ENCODE measurements around the gene MED8. TPM values are rescaled to one million over a fixed set of nuclear protein-coding genes. Genes with fewer than 3 reads are reported as not detected.

Gene MED8
- total and polyA plus RNA-seq, 7 donors = 15.4 to 44.5 (median 18.2) TPM

DNA sequence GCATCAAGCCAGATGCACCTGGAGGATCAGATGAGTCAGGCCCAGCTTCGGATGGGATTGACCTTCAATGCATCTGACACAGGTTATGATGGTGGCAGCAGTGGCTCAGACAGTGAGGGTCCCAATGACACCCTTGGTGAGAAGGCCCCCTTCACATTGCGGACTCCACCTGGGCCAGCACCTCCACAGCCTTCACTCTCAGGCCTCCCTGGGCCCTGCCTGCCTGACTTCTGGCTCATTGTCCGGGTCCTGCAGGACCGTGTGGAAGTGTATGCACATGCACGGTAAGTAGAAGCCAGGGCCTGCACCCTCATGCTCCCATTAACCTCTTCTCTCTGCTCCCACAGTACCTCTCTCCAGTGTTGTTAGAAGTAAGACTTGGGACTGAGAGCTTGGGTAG lies 43.3 kb upstream of the MED8 start:
- TF ChIP-seq, protein P1, sequence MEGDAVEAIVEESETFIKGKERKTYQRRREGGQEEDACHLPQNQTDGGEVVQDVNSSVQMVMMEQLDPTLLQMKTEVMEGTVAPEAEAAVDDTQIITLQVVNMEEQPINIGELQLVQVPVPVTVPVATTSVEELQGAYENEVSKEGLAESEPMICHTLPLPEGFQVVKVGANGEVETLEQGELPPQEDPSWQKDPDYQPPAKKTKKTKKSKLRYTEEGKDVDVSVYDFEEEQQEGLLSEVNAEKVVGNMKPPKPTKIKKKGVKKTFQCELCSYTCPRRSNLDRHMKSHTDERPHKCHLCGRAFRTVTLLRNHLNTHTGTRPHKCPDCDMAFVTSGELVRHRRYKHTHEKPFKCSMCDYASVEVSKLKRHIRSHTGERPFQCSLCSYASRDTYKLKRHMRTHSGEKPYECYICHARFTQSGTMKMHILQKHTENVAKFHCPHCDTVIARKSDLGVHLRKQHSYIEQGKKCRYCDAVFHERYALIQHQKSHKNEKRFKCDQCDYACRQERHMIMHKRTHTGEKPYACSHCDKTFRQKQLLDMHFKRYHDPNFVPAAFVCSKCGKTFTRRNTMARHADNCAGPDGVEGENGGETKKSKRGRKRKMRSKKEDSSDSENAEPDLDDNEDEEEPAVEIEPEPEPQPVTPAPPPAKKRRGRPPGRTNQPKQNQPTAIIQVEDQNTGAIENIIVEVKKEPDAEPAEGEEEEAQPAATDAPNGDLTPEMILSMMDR (IDR thresholded peaks at IDR 0.05) = no peak
- H3K4me1 ChIP-seq = no peaks in the 10 kb centered on the region
- no peaks in the 10 kb centered on the region for H3K27me3 ChIP-seq (ENCODE audit: insufficient read depth in 3 of 3, low read length in 2 of 3)
- 90 to 94% (median 93%) methylated on average over 5 of the region's 5 CpGs for WGBS, 3 donors
- H3K4me3 ChIP-seq = no peak overlapping the region
- H3K9me3 ChIP-seq = no peaks in the 10 kb centered on the region
- intact Hi-C loops (cut with DNase I) = no loop called here
- peaks cover 18 to 88% of the 10 kb centered on the region in 2 donors for H3K36me3 ChIP-seq (ENCODE audit: insufficient read depth in 1 of 2, low read depth in 1 of 2)
- H3K27ac ChIP-seq = no peak overlapping the region
- DNase-seq (no peak), ATAC-seq (no peak)

DNA sequence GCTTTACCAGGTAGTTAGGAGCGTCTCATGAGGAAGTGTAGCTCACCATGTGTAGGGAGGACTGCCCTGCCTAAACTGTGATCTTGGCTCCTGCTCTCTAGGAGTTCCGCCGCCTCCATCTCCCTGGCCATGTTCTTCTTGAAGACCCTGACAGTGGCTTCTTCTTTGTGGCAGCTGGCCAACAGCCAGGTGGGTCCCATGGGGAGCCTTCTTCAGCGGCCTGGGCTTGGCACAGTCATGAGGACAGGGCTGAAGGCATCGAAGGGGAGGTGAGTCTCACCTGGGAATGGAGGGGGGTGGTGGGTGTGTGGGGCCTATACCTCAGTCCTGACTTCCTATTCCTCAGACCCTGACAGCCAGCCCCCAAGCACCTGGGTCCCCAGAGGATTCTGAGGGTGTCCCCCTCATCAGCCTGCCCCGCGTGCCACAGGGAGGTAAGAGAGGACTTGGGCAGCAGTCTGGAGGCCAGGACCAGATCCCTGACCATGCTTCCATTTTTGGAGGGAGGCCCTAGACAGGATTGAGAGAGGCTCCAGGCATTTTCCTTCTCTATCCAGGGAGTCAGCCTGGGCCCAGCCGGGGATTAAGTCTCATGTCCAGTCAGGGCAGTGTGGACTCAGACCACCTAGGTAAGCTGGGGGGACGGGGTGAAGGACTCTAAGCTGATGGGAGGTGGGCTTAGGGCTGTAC lies 42.7 kb upstream of the MED8 start:
- ATAC-seq = no peak
- TF ChIP-seq, protein P1 (IDR thresholded peaks at IDR 0.05) = no peak
- Histone ChIP-seq H3K36me3 (ENCODE audit: insufficient read depth in 1 of 2, low read depth in 1 of 2) (peaks cover 18 to 88% of the 10 kb centered on the region in 2 donors), H3K4me1 (no peaks in the 10 kb centered on the region), H3K9me3 (no peaks in the 10 kb centered on the region), H3K27ac (no peak overlapping the region), H3K27me3 (ENCODE audit: insufficient read depth in 3 of 3, low read length in 2 of 3) (no peaks in the 10 kb centered on the region), H3K4me3 (no peak overlapping the region)
- no peak for DNase-seq
- 84 to 92% (median 90%) methylated on average over 9 of the region's 9 CpGs for WGBS, 3 donors
- intact Hi-C loops (cut with DNase I) = no loop called here

DNA sequence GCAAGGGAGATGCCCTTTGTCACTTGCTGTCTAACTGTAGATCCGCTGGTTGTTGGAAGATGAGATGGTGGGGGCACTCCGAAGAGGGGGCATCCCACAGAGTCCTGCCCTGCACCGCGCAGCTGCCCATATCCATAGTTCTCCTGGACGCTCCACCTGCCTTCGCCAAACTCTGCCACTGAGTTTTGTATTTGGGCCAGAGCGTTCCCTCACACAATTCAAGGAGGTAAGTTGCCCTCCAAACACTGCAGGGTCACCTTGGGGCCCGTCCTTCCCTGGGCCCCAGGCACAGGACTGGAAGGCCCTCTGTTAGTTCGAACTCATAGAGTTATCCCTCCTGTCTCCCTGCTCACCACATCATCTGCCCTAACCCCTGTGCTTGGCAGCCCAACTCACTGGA lies 42.1 kb upstream of the MED8 start:
- DNase-seq = no peak
- Histone ChIP-seq H3K4me3 (no peak overlapping the region), H3K9me3 (no peaks in the 10 kb centered on the region), H3K36me3 (ENCODE audit: insufficient read depth in 1 of 2, low read depth in 1 of 2) (peaks cover 20 to 88% of the 10 kb centered on the region in 2 donors), H3K27ac (no peak overlapping the region), H3K27me3 (ENCODE audit: insufficient read depth in 3 of 3, low read length in 2 of 3) (no peaks in the 10 kb centered on the region), H3K4me1 (no peaks in the 10 kb centered on the region)
- TF ChIP-seq, protein P1 (IDR thresholded peaks at IDR 0.05) = no peak
- WGBS, 3 donors = 93 to 96% (median 95%) methylated on average over 9 of the region's 9 CpGs
- ATAC-seq = no peak
- intact Hi-C loops (cut with DNase I) = no loop called here

DNA sequence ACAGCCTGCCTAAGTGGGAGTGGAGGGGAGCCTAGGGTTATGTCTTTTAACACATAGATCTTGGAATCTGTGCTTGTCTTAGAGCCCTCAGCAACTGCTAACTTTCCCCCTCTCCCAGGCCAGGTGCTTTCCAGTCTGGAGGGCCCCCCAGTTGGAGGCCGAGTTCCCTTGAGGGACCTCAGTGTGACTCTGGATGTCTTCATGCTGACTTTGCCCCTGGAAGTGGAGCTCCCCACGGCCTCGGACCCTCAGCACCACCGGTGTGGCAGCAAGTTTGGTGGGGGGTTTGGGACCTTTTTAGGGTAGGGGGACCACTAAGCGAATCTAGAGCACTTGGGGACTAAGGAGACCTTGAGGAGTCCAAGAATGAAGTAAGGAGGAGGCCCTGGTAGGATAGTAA lies 41.2 kb upstream of the MED8 start:
- Histone ChIP-seq H3K4me3 (no peak overlapping the region), H3K9me3 (no peaks in the 10 kb centered on the region), H3K36me3 (ENCODE audit: insufficient read depth in 1 of 2, low read depth in 1 of 2) (peaks cover 20 to 94% of the 10 kb centered on the region in 2 donors), H3K27me3 (ENCODE audit: insufficient read depth in 3 of 3, low read length in 2 of 3) (no peaks in the 10 kb centered on the region), H3K4me1 (no peaks in the 10 kb centered on the region), H3K27ac (no peak overlapping the region)
- 91 to 95% (median 95%) methylated on average over 5 of the region's 5 CpGs for WGBS, 3 donors
- TF ChIP-seq, protein P1 (IDR thresholded peaks at IDR 0.05) = no peak
- intact Hi-C loops (cut with DNase I) = no loop called here
- no peak for ATAC-seq
- no peak for DNase-seq

DNA sequence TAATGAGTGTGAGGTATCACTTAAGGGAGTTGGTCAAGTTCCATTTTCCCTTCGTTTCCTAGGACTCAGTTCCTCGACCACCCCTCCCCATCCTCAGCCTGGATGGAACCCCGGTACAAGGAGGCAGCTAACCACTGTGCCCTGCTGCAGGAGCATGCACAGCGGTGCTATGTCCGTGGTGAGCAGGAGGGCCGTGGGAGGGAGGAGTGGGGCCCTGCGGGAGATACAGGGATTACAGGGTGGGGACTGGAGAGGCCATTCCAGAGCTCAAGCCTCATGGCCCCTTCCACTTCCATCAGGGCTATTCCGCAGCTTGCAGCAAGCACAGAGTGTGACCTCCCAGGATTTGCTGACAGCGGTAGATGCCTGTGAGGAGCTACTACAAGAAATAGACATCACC lies 38.3 kb upstream of the MED8 start:
- intact Hi-C loops (cut with DNase I) = no loop called here
- DNase-seq (peak in 1 of 2 donors; percentile 35), ATAC-seq (no peak)
- TF ChIP-seq, protein P1 (IDR thresholded peaks at IDR 0.05) = no peak
- Histone ChIP-seq H3K4me1 (no peaks in the 10 kb centered on the region), H3K9me3 (no peaks in the 10 kb centered on the region), H3K36me3 (ENCODE audit: insufficient read depth in 1 of 2, low read depth in 1 of 2) (peaks cover 21 to 93% of the 10 kb centered on the region in 2 donors), H3K27me3 (ENCODE audit: insufficient read depth in 3 of 3, low read length in 2 of 3) (no peaks in the 10 kb centered on the region), H3K27ac (no peak overlapping the region), H3K4me3 (no peak overlapping the region)
- 82 to 88% (median 85%) methylated on average over 9 of the region's 9 CpGs for WGBS, 3 donors

Data from psoas muscle (tissue), 8 donors.